GM12801 (cell line): Measurements from ENCODE around the gene BCL11B.

Experiments
- CTCF ChIP-seq: IDR thresholded peaks from one replicate; pipeline ENCODE4 v1.5.1; 2011; ENCODE audit warnings: control low read depth; ENCODE audit not compliant: insufficient read length; ENCODE audit errors: extremely low read depth

Gene BCL11B

GRCh38 chr14:99284254-99285004, 12.4 kb upstream of the BCL11B start:
- no peak for TF ChIP-seq CTCF

GRCh38 chr14:99282261-99283050, 10.5 kb upstream of the BCL11B start:
- no peak for TF ChIP-seq CTCF

GRCh38 chr14:99281396-99281795, 9.4 kb upstream of the BCL11B start:
- TF ChIP-seq CTCF = no peak

- no peak for TF ChIP-seq CTCF
These were observed 8.9 kb upstream of the BCL11B start for GRCh38 chr14:99280852-99281251.

GRCh38 chr14:99280066-99280731, 8.2 kb upstream of the BCL11B start:
- TF ChIP-seq CTCF = no peak

GRCh38 chr14:99278836-99279235, 6.8 kb upstream of the BCL11B start:
- TF ChIP-seq CTCF = no peak

GRCh38 chr14:99277530-99277929, 5.5 kb upstream of the BCL11B start:
- no peak for TF ChIP-seq CTCF
